Measurements from ENCODE around the gene BOD1. TPM values are rescaled to one million over a fixed set of nuclear protein-coding genes. Genes with fewer than 3 reads are reported as not detected.

Gene BOD1
- total RNA-seq, 1 donor from 2014 or later, result 144 TPM

GRCh38 chr5:173642895-173643481 lies 26.5 kb upstream of the BOD1 start:
- peaks cover 10% of the 10 kb centered on the region for H3K27me3 Mint-ChIP-seq (ENCODE audit: insufficient read depth, low read depth)
- H3K9ac ChIP-seq, result no peak overlapping the region
- no peak overlapping the region for H3K4me3 Mint-ChIP-seq
- peak overlapping the region; percentile 8 for H3K27ac Mint-ChIP-seq
- TF ChIP-seq, protein P1, sequence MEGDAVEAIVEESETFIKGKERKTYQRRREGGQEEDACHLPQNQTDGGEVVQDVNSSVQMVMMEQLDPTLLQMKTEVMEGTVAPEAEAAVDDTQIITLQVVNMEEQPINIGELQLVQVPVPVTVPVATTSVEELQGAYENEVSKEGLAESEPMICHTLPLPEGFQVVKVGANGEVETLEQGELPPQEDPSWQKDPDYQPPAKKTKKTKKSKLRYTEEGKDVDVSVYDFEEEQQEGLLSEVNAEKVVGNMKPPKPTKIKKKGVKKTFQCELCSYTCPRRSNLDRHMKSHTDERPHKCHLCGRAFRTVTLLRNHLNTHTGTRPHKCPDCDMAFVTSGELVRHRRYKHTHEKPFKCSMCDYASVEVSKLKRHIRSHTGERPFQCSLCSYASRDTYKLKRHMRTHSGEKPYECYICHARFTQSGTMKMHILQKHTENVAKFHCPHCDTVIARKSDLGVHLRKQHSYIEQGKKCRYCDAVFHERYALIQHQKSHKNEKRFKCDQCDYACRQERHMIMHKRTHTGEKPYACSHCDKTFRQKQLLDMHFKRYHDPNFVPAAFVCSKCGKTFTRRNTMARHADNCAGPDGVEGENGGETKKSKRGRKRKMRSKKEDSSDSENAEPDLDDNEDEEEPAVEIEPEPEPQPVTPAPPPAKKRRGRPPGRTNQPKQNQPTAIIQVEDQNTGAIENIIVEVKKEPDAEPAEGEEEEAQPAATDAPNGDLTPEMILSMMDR (IDR thresholded peaks at IDR 0.05), result no peak
- TF ChIP-seq EZH2phosphoT487 (IDR thresholded peaks at IDR 0.05) (no peak), EZH2 (IDR thresholded peaks at IDR 0.05) (no peak)
- no peaks in the 10 kb centered on the region for H3K9me3 Mint-ChIP-seq
- H3K79me2 ChIP-seq (ENCODE audit: low read depth), result no peaks in the 10 kb centered on the region
- no peak overlapping the region for H3K4me3 ChIP-seq
- H3K4me1 ChIP-seq, result peaks cover 19% of the 10 kb centered on the region
- no peaks in the 10 kb centered on the region for H3K36me3 Mint-ChIP-seq
- no peak overlapping the region for H3K27ac ChIP-seq
- H2AFZ ChIP-seq (replicated peaks), result no peak overlapping the region
- peaks cover 58% of the 10 kb centered on the region for H3K4me1 Mint-ChIP-seq
- no peaks in the 10 kb centered on the region for H3F3A ChIP-seq (ENCODE audit: low read depth)
- H3K36me3 ChIP-seq, result no peaks in the 10 kb centered on the region
- DNase-seq (ENCODE audit: low spot score), result no peak
- no peaks in the 10 kb centered on the region for H3K9me3 ChIP-seq (ENCODE audit: low read depth)
- no peaks in the 10 kb centered on the region for H3K27me3 ChIP-seq
- no peak overlapping the region for H3K4me2 ChIP-seq
- H4K20me1 ChIP-seq (ENCODE audit: low read depth), result no peaks in the 10 kb centered on the region

DNA sequence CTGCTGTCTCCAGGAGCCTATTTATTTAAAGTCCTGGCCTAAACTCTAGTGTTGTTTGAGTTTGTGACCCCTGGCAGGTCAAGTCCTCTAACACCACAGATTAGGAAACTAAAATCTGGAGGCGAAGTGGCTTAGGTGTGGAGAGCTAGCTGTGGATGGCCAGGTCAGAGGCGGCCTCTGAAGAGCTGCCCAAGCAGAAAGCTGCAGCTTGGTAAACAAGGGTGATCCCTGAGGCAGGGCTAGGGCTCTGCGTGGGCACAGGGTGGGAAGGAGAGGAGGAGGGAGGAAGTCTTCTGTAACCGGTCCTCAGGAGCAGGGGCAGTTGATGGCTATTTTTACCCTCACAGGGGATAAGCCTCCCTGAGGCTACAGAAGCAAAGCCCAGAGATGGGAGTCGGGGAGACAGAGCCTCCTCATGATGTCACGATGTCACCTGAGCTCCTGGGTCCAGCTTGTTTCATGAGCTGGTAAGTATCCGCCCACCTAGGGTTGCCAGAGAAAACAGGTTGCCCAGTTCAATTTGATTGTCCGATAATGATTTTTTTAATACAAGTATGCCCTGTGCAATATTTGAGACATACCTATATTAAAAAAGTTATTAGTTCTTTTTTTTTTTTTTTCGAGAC lies 25.9 kb upstream of the BOD1 start:
- H3K36me3 Mint-ChIP-seq, result no peaks in the 10 kb centered on the region
- no peaks in the 10 kb centered on the region for H4K20me1 ChIP-seq (ENCODE audit: low read depth)
- no peak overlapping the region for H3K4me3 Mint-ChIP-seq
- no peak overlapping the region for H3K27ac ChIP-seq
- no peaks in the 10 kb centered on the region for H3K27me3 ChIP-seq
- no peak for TF ChIP-seq EZH2 (IDR thresholded peaks at IDR 0.05)
- TF ChIP-seq, protein P1 (IDR thresholded peaks at IDR 0.05), result no peak
- no peak for TF ChIP-seq EZH2phosphoT487 (IDR thresholded peaks at IDR 0.05)
- H3K4me2 ChIP-seq, result no peak overlapping the region
- H3K4me1 Mint-ChIP-seq, result peaks cover 58% of the 10 kb centered on the region
- H3K4me3 ChIP-seq, result no peak overlapping the region
- no peak overlapping the region for H3K9ac ChIP-seq
- no peaks in the 10 kb centered on the region for H3K9me3 Mint-ChIP-seq
- no peak for DNase-seq (ENCODE audit: low spot score)
- H3K9me3 ChIP-seq (ENCODE audit: low read depth), result no peaks in the 10 kb centered on the region
- H3K27me3 Mint-ChIP-seq (ENCODE audit: insufficient read depth, low read depth), result peaks cover 10% of the 10 kb centered on the region
- no peaks in the 10 kb centered on the region for H3K79me2 ChIP-seq (ENCODE audit: low read depth)
- H3K27ac Mint-ChIP-seq, result peak overlapping the region; percentile 9
- no peaks in the 10 kb centered on the region for H3F3A ChIP-seq (ENCODE audit: low read depth)
- H3K4me1 ChIP-seq, result peaks cover 19% of the 10 kb centered on the region
- H3K36me3 ChIP-seq, result no peaks in the 10 kb centered on the region
- H2AFZ ChIP-seq (replicated peaks), result no peak overlapping the region

- no peaks in the 10 kb centered on the region for H3F3A ChIP-seq (ENCODE audit: low read depth)
- H3K27me3 ChIP-seq, result no peaks in the 10 kb centered on the region
- H3K27ac ChIP-seq, result no peak overlapping the region
- H3K4me1 Mint-ChIP-seq, result peaks cover 46% of the 10 kb centered on the region
- H3K27me3 Mint-ChIP-seq (ENCODE audit: insufficient read depth, low read depth), result peaks cover 8% of the 10 kb centered on the region
- H4K20me1 ChIP-seq (ENCODE audit: low read depth), result no peaks in the 10 kb centered on the region
- H3K4me3 ChIP-seq, result no peak overlapping the region
- no peak overlapping the region for H2AFZ ChIP-seq (replicated peaks)
- H3K79me2 ChIP-seq (ENCODE audit: low read depth), result no peaks in the 10 kb centered on the region
- TF ChIP-seq EZH2phosphoT487 (IDR thresholded peaks at IDR 0.05) (no peak), EZH2 (IDR thresholded peaks at IDR 0.05) (no peak)
- TF ChIP-seq, protein P1 (IDR thresholded peaks at IDR 0.05), result no peak
- no peaks in the 10 kb centered on the region for H3K36me3 Mint-ChIP-seq
- no peaks in the 10 kb centered on the region for H3K36me3 ChIP-seq
- H3K4me3 Mint-ChIP-seq, result no peak overlapping the region
- no peak for DNase-seq (ENCODE audit: low spot score)
- peaks cover 14% of the 10 kb centered on the region for H3K4me1 ChIP-seq
- H3K27ac Mint-ChIP-seq, result no peak overlapping the region
- no peak overlapping the region for H3K4me2 ChIP-seq
- no peaks in the 10 kb centered on the region for H3K9me3 Mint-ChIP-seq
- no peaks in the 10 kb centered on the region for H3K9me3 ChIP-seq (ENCODE audit: low read depth)
- H3K9ac ChIP-seq, result no peak overlapping the region
These were observed 23.8 kb upstream of the BOD1 start for GRCh38 chr5:173640156-173640804.

All from neural progenitor cell (in vitro differentiated cells).